OCI-LY7 (cell line): ENCODE data around the gene ASIC2. TPM values are rescaled to one million over a fixed set of nuclear protein-coding genes. Genes with fewer than 3 reads are reported as not detected.

Experiments used
- BruUV-seq: library from RNA; stranded (reverse); fragments of 400-500 nt; replicated peaks from 2 replicates; lab custom pipeline; 2021; lab: Mats Ljungman, UMichigan
- CTCF ChIA-PET: fragments of 300-600 bp; sonication (Branson Sonifier 250); formaldehyde crosslinking; loops from one replicate; lab custom pipeline; 2022; ENCODE audit warnings: antibody characterized with exemption; ENCODE audit not compliant: unreplicated experiment; lab: Charles Lee
- POLR2A ChIA-PET: fragments of 300-600 bp; sonication (Branson Sonifier 250); formaldehyde crosslinking; loops from one replicate; lab custom pipeline; 2022; ENCODE audit warnings: antibody characterized with exemption; lab: Charles Lee
- DNase-seq: peaks from one replicate; pipeline ENCODE4 v3.0.0-alpha.2; 2015; ENCODE audit warnings: low spot score
- H2AFZ ChIP-seq: fragments of 200-600 bp; sonication (generic), shearing (Covaris generic); 2 replicates; pipeline ENCODE4 v1.6.1; 2014; ENCODE audit warnings: mild to moderate bottlenecking, antibody characterized with exemption, low read length, moderate library complexity
- H3K27ac ChIP-seq: fragments of 200-600 bp; sonication (generic); 2 replicates; pipeline ENCODE4 v1.5.1; 2014; ENCODE audit warnings: mixed run types, low read depth, mild to moderate bottlenecking, moderate library complexity, low read length, inconsistent platforms; ENCODE audit not compliant: poor library complexity, severe bottlenecking
- H3K36me3 ChIP-seq: fragments of 200-600 bp; sonication (generic); 2 replicates; pipeline ENCODE4 v1.6.1; 2014; ENCODE audit warnings: mild to moderate bottlenecking, antibody characterized with exemption, low read length, moderate library complexity, mixed read lengths; ENCODE audit not compliant: insufficient read depth
- H3K4me1 ChIP-seq: fragments of 200-600 bp; sonication (generic); 2 replicates; pipeline ENCODE4 v1.5.1; 2014; ENCODE audit warnings: mild to moderate bottlenecking, low read length; ENCODE audit not compliant: insufficient read depth, poor library complexity, severe bottlenecking
- H3K4me2 ChIP-seq: fragments of 200-600 bp; sonication (generic); 2 replicates; pipeline ENCODE4 v1.6.1; 2014; ENCODE audit warnings: mild to moderate bottlenecking, low read length
- H3K4me3 ChIP-seq: fragments of 200-600 bp; sonication (generic); 2 replicates; pipeline ENCODE4 v1.5.1; 2014; ENCODE audit warnings: mild to moderate bottlenecking, low read depth, low read length; ENCODE audit not compliant: poor library complexity, severe bottlenecking
- H3K79me2 ChIP-seq: fragments of 200-600 bp; sonication (generic); 2 replicates; pipeline ENCODE4 v1.6.1; 2016; ENCODE audit warnings: low read depth, mild to moderate bottlenecking, low read length, moderate library complexity, mixed read lengths; ENCODE audit not compliant: insufficient read depth
- H3K9me2 ChIP-seq: fragments of 200-600 bp; sonication (generic); 2 replicates; pipeline ENCODE4 v1.6.1; 2016; ENCODE audit warnings: mild to moderate bottlenecking, low read length, mixed read lengths; ENCODE audit not compliant: insufficient read depth
- H3K9me3 ChIP-seq: fragments of 200-600 bp; sonication (generic); 2 replicates; pipeline ENCODE4 v1.6.1; 2014; ENCODE audit warnings: mild to moderate bottlenecking, mixed run types, low read length, mixed read lengths
- H4K20me1 ChIP-seq: fragments of 200-600 bp; sonication (generic); 2 replicates; pipeline ENCODE4 v1.6.1; 2014; ENCODE audit warnings: mild to moderate bottlenecking, antibody characterized with exemption, low read length, moderate library complexity, mixed read lengths; ENCODE audit not compliant: insufficient read depth
- CTCF ChIP-seq: fragments of 200-600 bp; sonication (generic); conservative IDR thresholded peaks from 2 replicates; pipeline ENCODE4 v1.5.1; 2014; ENCODE audit warnings: mild to moderate bottlenecking, antibody characterized with exemption, low read length, moderate library complexity, mixed read lengths
- EZH2phosphoT487 ChIP-seq: fragments of 200-600 bp; sonication (generic); IDR thresholded peaks from 2 replicates; pipeline ENCODE4 v1.6.1; 2018; ENCODE audit warnings: low read depth, borderline replicate concordance, mild to moderate bottlenecking, mixed run types, antibody characterized with exemption, low read length, moderate library complexity, mixed read lengths
- intact Hi-C: fragments of 100-400 bp; cut with micrococcal nuclease; formaldehyde crosslinking; loops from one replicate; pipeline ENCODE4 v1.10.0; 2022; ENCODE audit not compliant: unreplicated experiment
- total RNA-seq, 2 experiments: library from RNA; depleted of rRNA in 1 of 2; stranded (reverse); fragments of >200 nt in 1 of 2; shearing (Covaris generic) in 1 of 2; gene quantifications; 2 replicates each; pipeline ENCODE4 v1.2.3, GENCODE V29; 2014 to 2022

ASIC2 gene
- total RNA-seq, 2 experiments from 2014 or later = not detected

- no TSS peak for BruUV-seq
- no peak for DNase-seq
- Histone ChIP-seq H3K36me3 (no peaks in the 10 kb centered on the region), H3K4me2 (no peak overlapping the region), H3K9me3 (no peaks in the 10 kb centered on the region), H3K79me2 (no peaks in the 10 kb centered on the region), H3K4me3 (no peak overlapping the region), H3K4me1 (no peaks in the 10 kb centered on the region), H2AFZ (no peak overlapping the region), H3K9me2 (no peaks in the 10 kb centered on the region), H4K20me1 (no peaks in the 10 kb centered on the region), H3K27ac (no peak overlapping the region)
- no peak for TF ChIP-seq CTCF
- no peak for TF ChIP-seq EZH2phosphoT487
- intact Hi-C loops = no loop called here
- ChIA-PET CTCF (no interaction called here), POLR2A (no interaction called here)
Measured at GRCh38 chr17:33007186-33007585, 285.9 kb downstream of the ASIC2 start.

- H3K27ac ChIP-seq = no peak overlapping the region
- BruUV-seq = no TSS peak
- no peaks in the 10 kb centered on the region for H3K36me3 ChIP-seq
- H3K9me2 ChIP-seq = no peaks in the 10 kb centered on the region
- no peak overlapping the region for H3K4me2 ChIP-seq
- no peaks in the 10 kb centered on the region for H4K20me1 ChIP-seq
- H3K79me2 ChIP-seq = no peaks in the 10 kb centered on the region
- POLR2A ChIA-PET = no interaction called here
- H3K4me3 ChIP-seq = no peak overlapping the region
- no peak for DNase-seq
- no peaks in the 10 kb centered on the region for H3K9me3 ChIP-seq
- intact Hi-C loops = no loop called here
- H2AFZ ChIP-seq = no peak overlapping the region
- CTCF ChIA-PET = no interaction called here
- TF ChIP-seq EZH2phosphoT487 (no peak), CTCF (no peak)
- no peaks in the 10 kb centered on the region for H3K4me1 ChIP-seq
Measured at GRCh38 chr17:33002246-33002645, 290.8 kb downstream of the ASIC2 start.

GRCh38 chr17:32998887-32999228 is 294.2 kb downstream of the ASIC2 start:
- BruUV-seq = no TSS peak
- TF ChIP-seq CTCF (no peak), EZH2phosphoT487 (no peak)
- Histone ChIP-seq H3K9me2 (no peaks in the 10 kb centered on the region), H3K4me2 (no peak overlapping the region), H3K79me2 (no peaks in the 10 kb centered on the region), H3K4me3 (no peak overlapping the region), H3K9me3 (no peaks in the 10 kb centered on the region), H2AFZ (no peak overlapping the region), H3K27ac (no peak overlapping the region), H3K36me3 (no peaks in the 10 kb centered on the region), H3K4me1 (no peaks in the 10 kb centered on the region), H4K20me1 (no peaks in the 10 kb centered on the region)
- intact Hi-C loops = loop anchor here (2.0 kb wide), 1 partner anchor 216 kb away; no protein-coding TSS in a partner anchor
- ChIA-PET CTCF (no interaction called here), POLR2A (no interaction called here)
- DNase-seq = no peak
